Erythroblast (primary cell): ENCODE data around the gene NKX1-1.

Experiments used
- GATA1 ChIP-seq: IDR thresholded peaks from 2 replicates; pipeline ENCODE4 v1.6.1; 2011; ENCODE audit warnings: low read depth, mild to moderate bottlenecking, control low read depth, low read length, moderate library complexity
- POLR2A ChIP-seq: IDR thresholded peaks from 2 replicates; pipeline ENCODE4 v1.6.1; 2011; ENCODE audit warnings: mild to moderate bottlenecking, low read length

GRCh38 chr4:1365271-1366178 is 40.7 kb downstream of the NKX1-1 start:
- no peak for TF ChIP-seq POLR2A
- TF ChIP-seq GATA1: no peak
